ENCODE data around the gene XBP1.
"Not testable (repeated sequence)": the region's sequence is repeated elsewhere in the genome, so short reads cannot be mapped to it uniquely, and the experiment has no call there.

Gene XBP1

DNA sequence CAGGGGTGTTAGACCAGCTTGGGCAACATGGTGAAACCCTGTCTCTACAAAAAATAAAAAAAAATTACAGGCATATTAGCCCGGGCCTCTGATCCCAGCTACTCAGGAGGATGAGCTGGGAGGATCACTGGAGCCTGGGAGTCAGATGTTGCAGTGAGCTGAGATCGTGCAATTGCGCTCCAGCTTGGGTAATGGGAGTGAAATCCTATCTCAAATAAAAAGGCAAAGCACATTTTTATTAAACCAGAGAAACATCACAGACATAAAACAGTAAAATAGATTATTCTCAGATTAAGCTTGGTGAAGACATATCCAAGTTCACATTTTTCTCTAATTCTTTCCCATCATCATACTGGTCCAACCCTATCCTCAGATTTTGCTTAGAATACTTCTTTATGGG, 30.1 kb upstream of the XBP1 start:
- H3K27me3 ChIP-seq (replicated peaks; ENCODE audit: control insufficient read depth, insufficient read depth, low read length), result no peaks in the 10 kb centered on the region
- H3K4me3 ChIP-seq (ENCODE audit: low read length), result no peak overlapping the region
- H3K9ac ChIP-seq (ENCODE audit: low read length), result no peak overlapping the region
- no peaks in the 10 kb centered on the region for H3K36me3 ChIP-seq (ENCODE audit: control insufficient read depth, insufficient read depth, low read length, severe bottlenecking)
- DNase-seq (ENCODE audit: low read depth), result no peak
- no peaks in the 10 kb centered on the region for H3K9me3 ChIP-seq (ENCODE audit: control insufficient read depth, low read length)
- H3K4me1 ChIP-seq (ENCODE audit: control insufficient read depth, insufficient read depth, low read length), result peaks cover 9% of the 10 kb centered on the region

DNA sequence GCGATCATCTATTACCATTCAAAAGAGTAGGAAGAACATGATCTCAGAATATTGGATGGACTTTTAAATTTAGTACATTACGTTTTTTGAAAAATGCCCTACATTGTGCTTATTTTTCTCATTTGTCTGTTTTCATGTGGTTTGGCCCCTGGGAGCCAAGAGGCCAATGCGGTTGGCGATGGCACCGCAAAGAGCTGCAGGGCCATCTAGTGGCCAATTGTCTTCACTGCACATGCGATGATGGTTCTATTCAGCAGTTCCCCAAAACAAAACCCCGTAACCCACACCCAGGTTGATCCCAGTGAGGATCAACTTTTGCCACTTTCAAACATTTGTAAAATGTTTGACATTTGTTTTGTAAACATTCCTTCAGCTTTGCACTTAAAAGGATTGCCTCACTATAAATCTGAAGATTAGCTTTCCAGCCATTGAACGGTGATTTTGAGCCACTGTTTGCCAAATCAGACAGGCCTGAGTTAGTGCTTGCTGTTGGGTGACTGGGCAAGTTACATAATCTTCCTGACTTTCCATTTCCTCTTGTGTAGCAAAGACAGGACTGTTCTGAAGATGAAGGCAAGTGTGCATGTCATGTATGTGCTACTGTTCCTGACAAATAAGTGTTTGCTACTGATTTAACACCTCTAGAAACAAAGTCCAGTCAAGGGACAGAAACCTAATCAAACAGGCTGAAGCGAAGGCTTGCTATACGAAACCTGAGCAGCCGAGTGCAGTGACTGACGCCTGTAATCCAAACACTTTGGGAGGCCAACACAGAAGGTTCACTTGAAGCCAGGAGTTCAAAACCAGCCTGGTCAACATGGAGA, 29.2 kb upstream of the XBP1 start:
- H3K27me3 ChIP-seq (replicated peaks; ENCODE audit: control insufficient read depth, insufficient read depth, low read length), result no peaks in the 10 kb centered on the region
- no peaks in the 10 kb centered on the region for H3K36me3 ChIP-seq (ENCODE audit: control insufficient read depth, insufficient read depth, low read length, severe bottlenecking)
- DNase-seq (ENCODE audit: low read depth), result peak; percentile 88
- H3K9ac ChIP-seq (ENCODE audit: low read length), result no peak overlapping the region
- no peak overlapping the region for H3K4me3 ChIP-seq (ENCODE audit: low read length)
- H3K9me3 ChIP-seq (ENCODE audit: control insufficient read depth, low read length), result no peaks in the 10 kb centered on the region
- H3K4me1 ChIP-seq (ENCODE audit: control insufficient read depth, insufficient read depth, low read length), result peaks cover 9% of the 10 kb centered on the region

DNA sequence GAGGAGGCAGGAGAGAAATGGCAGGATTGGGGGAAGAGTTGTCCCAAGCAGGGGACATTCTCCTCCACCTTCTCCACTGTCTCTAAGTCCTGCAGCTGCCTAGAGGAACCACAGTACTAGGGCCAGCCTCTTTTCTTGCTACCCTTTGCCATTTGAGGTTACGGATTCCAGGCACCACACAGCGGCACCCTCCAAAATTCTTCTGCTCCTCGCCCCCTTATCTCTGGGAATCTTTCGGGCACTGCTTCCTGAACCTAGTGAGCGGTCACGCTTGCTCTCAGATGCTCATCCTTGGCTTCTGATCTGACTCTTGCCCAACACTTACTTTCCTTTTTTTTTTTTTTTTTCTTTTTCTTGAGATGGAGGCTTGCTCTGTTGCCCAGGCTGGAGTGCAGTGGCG, 26.6 kb upstream of the XBP1 start:
- no peaks in the 10 kb centered on the region for H3K9me3 ChIP-seq (ENCODE audit: control insufficient read depth, low read length)
- H3K9ac ChIP-seq (ENCODE audit: low read length), result no peak overlapping the region
- no peaks in the 10 kb centered on the region for H3K27me3 ChIP-seq (replicated peaks; ENCODE audit: control insufficient read depth, insufficient read depth, low read length)
- no peaks in the 10 kb centered on the region for H3K36me3 ChIP-seq (ENCODE audit: control insufficient read depth, insufficient read depth, low read length, severe bottlenecking)
- peaks cover 9% of the 10 kb centered on the region for H3K4me1 ChIP-seq (ENCODE audit: control insufficient read depth, insufficient read depth, low read length)
- no peak for DNase-seq (ENCODE audit: low read depth)
- no peak overlapping the region for H3K4me3 ChIP-seq (ENCODE audit: low read length)

DNA sequence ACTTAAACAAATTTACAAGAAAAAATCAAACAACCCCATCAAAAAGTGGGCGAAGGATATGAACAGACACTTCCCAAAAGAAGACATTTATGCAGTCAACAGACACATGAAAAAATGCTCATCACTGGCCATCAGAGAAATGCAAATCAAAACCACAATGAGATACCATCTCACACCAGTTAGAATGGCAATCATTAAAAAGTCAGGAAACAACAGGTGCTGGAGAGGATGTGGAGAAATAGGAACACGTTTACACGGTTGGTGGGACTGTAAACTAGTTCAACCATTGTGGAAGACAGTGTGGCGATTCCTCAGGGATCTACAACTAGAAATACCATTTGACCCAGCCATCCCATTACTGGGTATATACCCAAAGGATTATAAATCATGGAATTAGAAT, 26.1 kb upstream of the XBP1 start:
- DNase-seq (ENCODE audit: low read depth), result not testable (repeated sequence)

DNA sequence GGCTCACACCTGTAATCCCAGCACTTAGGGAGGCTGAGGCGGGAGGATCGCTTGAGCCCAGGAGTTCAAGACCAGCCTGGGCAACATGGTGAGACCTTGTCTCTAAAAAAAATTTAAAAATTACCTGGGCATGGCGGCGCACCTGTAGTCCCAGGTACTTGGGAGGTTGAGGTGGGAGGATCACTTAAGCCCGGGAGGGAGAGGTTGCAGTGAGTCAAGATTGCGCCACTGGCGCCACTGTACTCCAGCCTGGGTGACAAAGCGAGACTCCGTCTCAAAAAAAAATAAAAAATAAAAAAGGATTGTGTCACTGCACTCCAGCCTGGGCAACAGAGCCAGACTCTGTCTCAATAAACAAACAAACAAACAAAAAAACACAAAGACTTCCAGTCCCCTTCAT, 24.1 kb upstream of the XBP1 start:
- not testable (repeated sequence) for H3K36me3 ChIP-seq (ENCODE audit: control insufficient read depth, insufficient read depth, low read length, severe bottlenecking); H3K27me3 ChIP-seq (replicated peaks; ENCODE audit: control insufficient read depth, insufficient read depth, low read length); H3K4me1 ChIP-seq (ENCODE audit: control insufficient read depth, insufficient read depth, low read length); H3K9me3 ChIP-seq (ENCODE audit: control insufficient read depth, low read length); H3K9ac ChIP-seq (ENCODE audit: low read length); H3K4me3 ChIP-seq (ENCODE audit: low read length); DNase-seq (ENCODE audit: low read depth)

More for the DNA sequence above, 26.1 kb upstream of the XBP1 start:
- not testable (repeated sequence) for H3K36me3 ChIP-seq (ENCODE audit: control insufficient read depth, insufficient read depth, low read length, severe bottlenecking); H3K4me3 ChIP-seq (ENCODE audit: low read length); H3K9ac ChIP-seq (ENCODE audit: low read length); H3K4me1 ChIP-seq (ENCODE audit: control insufficient read depth, insufficient read depth, low read length); H3K9me3 ChIP-seq (ENCODE audit: control insufficient read depth, low read length); H3K27me3 ChIP-seq (replicated peaks; ENCODE audit: control insufficient read depth, insufficient read depth, low read length)

DNA sequence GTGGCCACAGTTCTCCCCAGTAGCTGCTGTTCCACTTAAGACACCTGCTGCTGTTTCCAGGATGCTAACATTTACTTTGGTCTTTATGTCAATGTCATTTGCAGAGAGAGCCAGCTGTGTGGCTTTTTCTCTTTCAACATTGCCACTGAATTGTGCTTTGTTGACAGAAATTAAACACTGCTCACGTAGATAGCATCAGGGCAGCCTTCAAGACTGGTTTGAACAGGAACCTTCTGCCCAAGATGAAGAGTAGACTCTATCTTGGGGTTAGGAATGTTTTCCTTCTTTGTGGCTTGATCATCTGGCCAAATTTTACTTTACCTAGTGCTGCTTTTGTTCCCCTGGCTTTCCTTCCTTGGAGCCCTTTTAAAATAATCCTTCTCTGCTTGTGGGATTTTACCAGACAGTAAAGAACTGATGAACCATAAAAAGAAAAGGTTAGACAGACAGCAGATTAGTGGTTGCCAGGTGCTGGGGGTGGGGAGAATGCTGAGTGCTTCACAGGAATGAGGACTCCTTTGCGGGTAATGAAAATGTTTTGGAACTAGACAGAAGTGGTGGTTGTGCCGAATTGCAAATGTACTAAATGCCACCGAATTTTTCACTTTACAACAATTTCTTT, 22.7 kb upstream of the XBP1 start:
- no peak overlapping the region for H3K4me3 ChIP-seq (ENCODE audit: low read length)
- H3K9ac ChIP-seq (ENCODE audit: low read length), result no peak overlapping the region
- DNase-seq (ENCODE audit: low read depth), result no peak
- no peaks in the 10 kb centered on the region for H3K9me3 ChIP-seq (ENCODE audit: control insufficient read depth, low read length)
- no peaks in the 10 kb centered on the region for H3K36me3 ChIP-seq (ENCODE audit: control insufficient read depth, insufficient read depth, low read length, severe bottlenecking)
- H3K4me1 ChIP-seq (ENCODE audit: control insufficient read depth, insufficient read depth, low read length), result peaks cover 10% of the 10 kb centered on the region
- no peaks in the 10 kb centered on the region for H3K27me3 ChIP-seq (replicated peaks; ENCODE audit: control insufficient read depth, insufficient read depth, low read length)

DNA sequence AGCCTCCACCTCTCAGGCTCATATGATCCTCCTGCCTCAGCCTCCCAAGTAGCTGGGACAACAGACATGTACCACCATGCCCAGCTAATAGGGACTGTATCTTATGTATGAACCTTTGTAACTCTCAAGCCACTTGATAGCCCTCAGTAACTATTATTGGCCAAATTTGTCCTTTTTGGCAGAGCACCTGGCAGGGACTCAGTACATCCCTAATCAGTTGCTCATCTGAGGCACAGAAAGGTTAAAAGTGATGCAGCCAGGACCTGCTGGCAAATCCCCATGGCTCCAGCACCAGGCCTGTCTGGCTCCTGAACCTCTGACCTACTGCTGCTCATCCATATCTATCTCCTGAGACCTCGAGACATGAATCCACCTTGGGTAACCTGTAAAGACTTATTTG, 21.1 kb upstream of the XBP1 start:
- peaks cover 10% of the 10 kb centered on the region for H3K4me1 ChIP-seq (ENCODE audit: control insufficient read depth, insufficient read depth, low read length)
- H3K9ac ChIP-seq (ENCODE audit: low read length), result no peak overlapping the region
- H3K9me3 ChIP-seq (ENCODE audit: control insufficient read depth, low read length), result no peaks in the 10 kb centered on the region
- no peaks in the 10 kb centered on the region for H3K27me3 ChIP-seq (replicated peaks; ENCODE audit: control insufficient read depth, insufficient read depth, low read length)
- H3K36me3 ChIP-seq (ENCODE audit: control insufficient read depth, insufficient read depth, low read length, severe bottlenecking), result no peaks in the 10 kb centered on the region
- H3K4me3 ChIP-seq (ENCODE audit: low read length), result no peak overlapping the region
- DNase-seq (ENCODE audit: low read depth), result no peak

DNA sequence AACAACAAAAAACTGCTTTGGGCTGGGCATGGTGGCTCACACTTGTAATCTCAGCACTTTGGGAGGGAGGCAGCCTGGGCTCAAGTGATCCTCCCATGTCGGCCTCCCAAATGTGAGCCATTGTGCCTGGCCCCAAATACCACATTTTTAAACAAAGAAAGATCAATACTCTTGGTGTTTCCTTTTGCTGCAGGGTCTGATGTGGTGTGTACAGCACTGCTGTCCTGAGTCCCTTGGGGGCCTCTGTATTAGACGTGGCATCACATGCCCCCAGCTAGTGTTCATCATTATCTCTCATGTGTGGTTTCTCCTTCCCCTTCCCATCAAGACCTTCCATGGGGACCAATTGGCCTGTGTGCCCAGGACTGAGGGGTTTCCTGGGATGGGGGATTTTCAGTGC, 20.5 kb upstream of the XBP1 start:
- Histone ChIP-seq H3K9ac (ENCODE audit: low read length) (no peak overlapping the region), H3K9me3 (ENCODE audit: control insufficient read depth, low read length) (no peaks in the 10 kb centered on the region), H3K36me3 (ENCODE audit: control insufficient read depth, insufficient read depth, low read length, severe bottlenecking) (no peaks in the 10 kb centered on the region), H3K4me3 (ENCODE audit: low read length) (no peak overlapping the region), H3K4me1 (ENCODE audit: control insufficient read depth, insufficient read depth, low read length) (peaks cover 10% of the 10 kb centered on the region), H3K27me3 (replicated peaks; ENCODE audit: control insufficient read depth, insufficient read depth, low read length) (no peaks in the 10 kb centered on the region)
- DNase-seq (ENCODE audit: low read depth), result no peak

DNA sequence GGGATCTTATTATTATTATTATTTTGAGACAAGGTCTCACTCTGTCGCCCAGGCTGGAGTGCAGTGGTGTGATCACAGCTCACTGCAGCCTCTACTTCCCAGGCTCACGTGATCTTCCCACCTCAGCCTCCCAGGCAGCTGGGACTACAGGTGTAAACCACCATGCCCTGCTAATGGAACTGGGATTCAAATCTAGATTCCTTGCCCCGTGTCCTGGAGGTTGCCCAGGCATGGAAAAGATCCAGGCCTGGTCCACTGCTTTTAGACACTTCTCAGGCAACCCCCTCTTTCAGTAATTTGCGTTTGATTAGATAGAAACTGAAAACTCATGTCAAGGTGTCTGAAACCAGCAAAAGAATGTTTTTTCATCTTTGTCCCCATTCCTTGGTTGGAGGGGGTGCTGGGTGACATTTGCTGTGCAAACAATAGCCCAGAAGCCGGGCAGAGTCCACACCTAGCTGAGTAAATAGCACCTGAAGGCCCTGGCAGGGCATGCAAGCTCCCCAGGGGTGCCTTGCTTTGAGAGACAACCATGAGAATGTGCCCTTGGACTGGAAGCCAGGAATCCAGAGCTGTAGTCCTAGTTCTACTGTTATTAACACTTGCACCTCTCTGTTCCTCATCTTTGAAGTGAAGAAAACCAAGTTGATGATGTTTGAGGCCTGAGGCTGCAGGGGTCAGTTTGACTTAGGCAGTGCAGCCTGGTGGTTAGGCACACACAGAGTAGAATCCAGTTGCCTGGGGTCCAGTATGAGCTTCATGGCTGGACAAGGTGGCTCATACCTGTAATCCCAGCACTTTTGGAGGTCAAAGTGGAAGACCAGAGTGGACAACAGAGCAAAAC, 19.1 kb upstream of the XBP1 start:
- DNase-seq (ENCODE audit: low read depth), result no peak
- H3K4me3 ChIP-seq (ENCODE audit: low read length), result no peak overlapping the region
- peaks cover 10% of the 10 kb centered on the region for H3K4me1 ChIP-seq (ENCODE audit: control insufficient read depth, insufficient read depth, low read length)
- no peaks in the 10 kb centered on the region for H3K36me3 ChIP-seq (ENCODE audit: control insufficient read depth, insufficient read depth, low read length, severe bottlenecking)
- no peaks in the 10 kb centered on the region for H3K27me3 ChIP-seq (replicated peaks; ENCODE audit: control insufficient read depth, insufficient read depth, low read length)
- H3K9me3 ChIP-seq (ENCODE audit: control insufficient read depth, low read length), result no peaks in the 10 kb centered on the region
- H3K9ac ChIP-seq (ENCODE audit: low read length), result no peak overlapping the region

DNA sequence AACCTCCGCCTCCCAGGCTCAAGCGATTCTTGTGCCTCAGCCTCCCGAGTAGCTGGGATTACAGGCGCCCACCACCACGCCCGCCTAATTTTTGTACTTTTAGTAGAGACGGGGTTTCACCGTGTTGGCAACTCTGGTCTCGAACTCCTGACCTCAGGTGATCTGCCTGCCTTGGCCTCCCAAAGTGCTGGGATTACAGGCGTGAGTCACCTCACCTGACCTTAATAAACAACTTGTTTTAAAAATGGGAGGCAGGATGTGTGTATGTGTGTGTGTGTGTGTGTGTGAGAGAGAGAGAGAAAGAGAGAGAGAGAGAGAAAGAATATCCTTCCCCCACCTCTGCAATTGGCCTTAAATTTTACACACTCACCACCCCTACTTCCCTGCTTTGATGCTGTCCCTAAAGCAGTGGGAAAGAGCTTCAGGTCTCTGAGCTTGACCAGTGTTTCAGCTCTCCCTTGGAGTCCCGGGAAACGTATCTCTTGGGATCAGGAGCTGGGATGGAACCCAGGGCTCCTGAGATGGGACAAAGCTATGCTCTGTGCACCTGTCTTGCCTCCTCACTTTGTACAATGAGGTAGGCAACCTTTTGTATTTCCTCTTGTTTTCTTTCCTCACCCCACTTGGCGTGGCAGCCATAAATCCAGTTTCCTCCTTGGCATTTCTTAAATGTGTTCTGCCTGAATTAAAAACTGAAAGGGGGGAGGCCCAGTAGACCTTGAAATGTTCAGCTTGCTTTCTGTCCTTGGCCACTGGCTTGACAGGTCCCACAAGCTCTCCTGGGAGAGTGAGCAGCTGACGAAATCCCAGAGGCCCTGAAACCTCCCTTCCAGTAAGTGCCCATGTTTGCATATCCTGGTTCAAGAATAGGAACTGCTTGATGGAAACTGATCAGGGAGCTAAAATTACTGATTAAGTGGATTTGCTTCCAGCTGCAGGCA, 17.8 kb upstream of the XBP1 start:
- H3K36me3 ChIP-seq (ENCODE audit: control insufficient read depth, insufficient read depth, low read length, severe bottlenecking), result no peaks in the 10 kb centered on the region
- peaks cover 20% of the 10 kb centered on the region for H3K4me1 ChIP-seq (ENCODE audit: control insufficient read depth, insufficient read depth, low read length)
- no peak for DNase-seq (ENCODE audit: low read depth)
- no peak overlapping the region for H3K9ac ChIP-seq (ENCODE audit: low read length)
- H3K4me3 ChIP-seq (ENCODE audit: low read length), result no peak overlapping the region
- no peaks in the 10 kb centered on the region for H3K27me3 ChIP-seq (replicated peaks; ENCODE audit: control insufficient read depth, insufficient read depth, low read length)
- no peaks in the 10 kb centered on the region for H3K9me3 ChIP-seq (ENCODE audit: control insufficient read depth, low read length)

All from adipocyte (in vitro differentiated cells).